ENCODE data around the gene MMRN2. TPM values are rescaled to one million over a fixed set of nuclear protein-coding genes. Genes with fewer than 3 reads are reported as not detected.

Gene MMRN2
- polyA plus RNA-seq, 1 experiment, result 0.69 TPM

DNA sequence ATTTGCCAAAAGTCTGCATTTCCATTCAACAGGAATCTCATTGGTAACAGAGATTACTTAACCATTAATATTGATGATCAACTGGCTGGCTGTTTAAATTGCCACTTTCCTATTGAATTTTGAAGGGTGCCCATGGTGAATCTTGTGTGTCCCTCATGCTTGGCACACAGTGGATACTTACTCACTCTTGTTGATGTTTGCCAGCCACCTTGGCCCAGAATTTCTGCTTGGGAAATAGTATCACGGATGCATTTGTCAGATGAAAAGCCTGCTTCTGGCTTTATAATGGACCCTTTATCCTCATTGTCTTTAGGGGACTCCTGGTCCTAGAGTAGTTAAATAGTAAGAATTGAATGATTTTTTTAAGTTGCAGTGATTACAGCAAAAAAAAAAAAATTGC lies 52.0 kb downstream of the MMRN2 start:
- Histone ChIP-seq H3K27ac (ENCODE audit: low read depth, low read length) (no peak overlapping the region), H3K9me3 (ENCODE audit: control insufficient read depth, insufficient read depth, low read length) (no peaks in the 10 kb centered on the region), H3K27me3 (ENCODE audit: control insufficient read depth, insufficient read depth, low read length) (no peaks in the 10 kb centered on the region), H3K4me3 (ENCODE audit: low read depth, low read length) (no peak overlapping the region)
- no peak for TF ChIP-seq CTCF (IDR thresholded peaks at IDR 0.05; ENCODE audit: low read depth, low read length)
- no peak for DNase-seq (ENCODE audit: low read depth, low spot score)
- POLR2A ChIA-PET, result no interaction called here
- CTCF ChIA-PET, result interaction anchor here (1.7 kb wide), 1 partner anchor 212 kb away, joined by 8 read pairs; no protein-coding TSS in a partner anchor

DNA sequence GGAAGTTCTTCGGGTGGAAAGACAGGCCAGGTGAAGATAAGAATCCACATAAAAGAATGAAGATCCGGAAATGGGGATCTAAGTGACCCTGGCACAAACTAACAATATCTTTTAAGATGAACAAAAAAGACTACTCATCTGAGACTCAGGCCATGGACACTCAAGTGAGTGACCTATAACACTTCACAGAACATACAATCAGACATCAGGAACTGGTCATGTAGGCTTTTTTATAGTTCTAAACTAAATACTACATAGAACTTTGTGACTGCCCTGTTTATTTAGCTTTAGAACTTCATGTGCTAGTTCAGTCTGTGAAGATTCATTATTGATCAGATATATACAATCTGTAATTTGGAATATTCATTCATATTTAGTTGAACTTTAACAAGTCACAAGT lies 52.8 kb downstream of the MMRN2 start:
- H3K9me3 ChIP-seq (ENCODE audit: control insufficient read depth, insufficient read depth, low read length), result no peaks in the 10 kb centered on the region
- no peaks in the 10 kb centered on the region for H3K27me3 ChIP-seq (ENCODE audit: control insufficient read depth, insufficient read depth, low read length)
- CTCF ChIA-PET, result no interaction called here
- no peak overlapping the region for H3K4me3 ChIP-seq (ENCODE audit: low read depth, low read length)
- no peak for DNase-seq (ENCODE audit: low read depth, low spot score)
- no peak for TF ChIP-seq CTCF (IDR thresholded peaks at IDR 0.05; ENCODE audit: low read depth, low read length)
- POLR2A ChIA-PET, result no interaction called here
- H3K27ac ChIP-seq (ENCODE audit: low read depth, low read length), result no peak overlapping the region

DNA sequence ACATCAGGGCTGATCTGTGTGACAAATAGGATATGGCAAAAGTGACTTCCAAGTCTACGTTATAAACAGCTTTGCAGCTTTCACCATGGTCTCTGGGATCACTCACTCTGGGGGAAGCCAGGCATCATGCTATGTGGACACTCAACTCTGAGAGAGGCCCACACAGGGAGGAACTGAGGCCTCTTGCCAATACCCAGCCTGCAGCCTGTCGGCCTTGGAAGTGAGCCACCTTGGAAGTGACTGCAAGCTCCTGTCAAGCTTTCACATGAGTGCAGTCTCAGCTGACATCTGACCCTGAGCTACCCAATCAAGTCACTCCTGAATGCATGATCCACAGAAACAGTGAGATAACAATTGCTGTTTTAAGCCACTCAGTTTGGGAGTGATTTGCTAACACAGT lies 56.5 kb downstream of the MMRN2 start:
- H3K27ac ChIP-seq (ENCODE audit: low read depth, low read length), result no peak overlapping the region

GRCh38 chr10:86899670-86900276 lies 57.6 kb downstream of the MMRN2 start:
- no peak overlapping the region for H3K4me3 ChIP-seq (ENCODE audit: low read depth, low read length)
- H3K27me3 ChIP-seq (ENCODE audit: control insufficient read depth, insufficient read depth, low read length), result no peaks in the 10 kb centered on the region
- H3K27ac ChIP-seq (ENCODE audit: low read depth, low read length), result no peak overlapping the region
- DNase-seq (ENCODE audit: low read depth, low spot score), result no peak
- no peaks in the 10 kb centered on the region for H3K9me3 ChIP-seq (ENCODE audit: control insufficient read depth, insufficient read depth, low read length)
- CTCF ChIA-PET, result interaction anchor here (0.7 to 6.1 kb wide), 23 partner anchors 9 to 215 kb away, joined by 3 to 72 read pairs (median 4); no protein-coding TSS in a partner anchor
- POLR2A ChIA-PET, result no interaction called here
- TF ChIP-seq CTCF (IDR thresholded peaks at IDR 0.05; ENCODE audit: low read depth, low read length), result peak; percentile 82

More for the DNA sequence above, 56.5 kb downstream of the MMRN2 start:
- Histone ChIP-seq H3K27me3 (ENCODE audit: control insufficient read depth, insufficient read depth, low read length) (no peaks in the 10 kb centered on the region), H3K9me3 (ENCODE audit: control insufficient read depth, insufficient read depth, low read length) (no peaks in the 10 kb centered on the region), H3K4me3 (ENCODE audit: low read depth, low read length) (no peak overlapping the region)
- CTCF ChIA-PET, result interaction anchor here (0.6 to 6.1 kb wide), 17 partner anchors 9 to 212 kb away, joined by 3 to 72 read pairs (median 5); no protein-coding TSS in a partner anchor
- DNase-seq (ENCODE audit: low read depth, low spot score), result no peak
- POLR2A ChIA-PET, result interaction anchor here (0.6 to 1.3 kb wide), 3 partner anchors 145 to 217 kb away, joined by 3 read pairs; partner anchors contain the start of gene BMPR1A
- TF ChIP-seq CTCF (IDR thresholded peaks at IDR 0.05; ENCODE audit: low read depth, low read length), result no peak

- H3K27me3 ChIP-seq (ENCODE audit: control insufficient read depth, insufficient read depth, low read length), result no peaks in the 10 kb centered on the region
- no peak for DNase-seq (ENCODE audit: low read depth, low spot score)
- H3K4me3 ChIP-seq (ENCODE audit: low read depth, low read length), result no peak overlapping the region
- H3K27ac ChIP-seq (ENCODE audit: low read depth, low read length), result no peak overlapping the region
- ChIA-PET CTCF (interaction anchor here (0.7 to 6.1 kb wide), 13 partner anchors 9 to 215 kb away, joined by 3 to 72 read pairs (median 5); no protein-coding TSS in a partner anchor), POLR2A (interaction anchor here (0.6 kb wide), 1 partner anchor 212 kb away, joined by 3 read pairs; no protein-coding TSS in a partner anchor)
- H3K9me3 ChIP-seq (ENCODE audit: control insufficient read depth, insufficient read depth, low read length), result no peaks in the 10 kb centered on the region
- no peak for TF ChIP-seq CTCF (IDR thresholded peaks at IDR 0.05; ENCODE audit: low read depth, low read length)
These were observed 58.3 kb downstream of the MMRN2 start for GRCh38 chr10:86899132-86899531.
